ENCODE results near the gene SERGEF.
A peak's percentile ranks its signal among the peaks of the same experiment; 100 is the strongest.

The SERGEF gene

GRCh38 chr11:18012906-18013781 lies at the start of gene SERGEF:
TSS of gene SERGEF (minus strand) at chr11:18013047. CDS start at chr11:18013010, 37 bp downstream.
- DNase-seq (ENCODE audit: low spot score): peak; percentile 94

- no peak for DNase-seq (ENCODE audit: low spot score)
Observed at GRCh38 chr11:18061351-18061750, 48.5 kb upstream of the SERGEF start.

- DNase-seq (ENCODE audit: low spot score): peak; percentile 74
Observed at GRCh38 chr11:18056561-18057181, 43.8 kb upstream of the SERGEF start.

- no peak for DNase-seq (ENCODE audit: low spot score)
Observed at GRCh38 chr11:18054511-18055103, 41.8 kb upstream of the SERGEF start.

- no peak for DNase-seq (ENCODE audit: low spot score)
Observed at GRCh38 chr11:18050848-18051247, 38.0 kb upstream of the SERGEF start.

GRCh38 chr11:18046116-18046777 lies 33.4 kb upstream of the SERGEF start, which contains the start of gene TPH1:
TSS of gene TPH1 (minus strand) at chr11:18046269. CDS start at chr11:18040762, 5,507 bp downstream.
- DNase-seq (ENCODE audit: low spot score): peak; percentile 76

- DNase-seq (ENCODE audit: low spot score): no peak
Observed at GRCh38 chr11:18036456-18036855, 23.6 kb upstream of the SERGEF start.

- DNase-seq (ENCODE audit: low spot score): no peak
Observed at GRCh38 chr11:18027475-18027874, 14.6 kb upstream of the SERGEF start.

- DNase-seq (ENCODE audit: low spot score): no peak
Observed at GRCh38 chr11:18022419-18022818, 9.6 kb upstream of the SERGEF start.

GRCh38 chr11:18019650-18020049 lies 6.8 kb upstream of the SERGEF start:
- no peak for DNase-seq (ENCODE audit: low spot score)

GRCh38 chr11:18016789-18017188 lies 3.9 kb upstream of the SERGEF start:
- no peak for DNase-seq (ENCODE audit: low spot score)

- DNase-seq (ENCODE audit: low spot score): no peak
Observed at GRCh38 chr11:18014876-18015275, 2.0 kb upstream of the SERGEF start.

GRCh38 chr11:18013790-18014507 lies 1.1 kb upstream of the SERGEF start:
- peak; percentile 45 for DNase-seq (ENCODE audit: low spot score)

- DNase-seq (ENCODE audit: low spot score): peak; percentile 74
Observed at GRCh38 chr11:18012122-18012905, 533 bp downstream of the SERGEF start.

GRCh38 chr11:18011633-18012032 lies 1.2 kb downstream of the SERGEF start:
- DNase-seq (ENCODE audit: low spot score): peak; percentile 40

GRCh38 chr11:18010977-18011586 lies 1.8 kb downstream of the SERGEF start:
- peak; percentile 34 for DNase-seq (ENCODE audit: low spot score)

- DNase-seq (ENCODE audit: low spot score): no peak
Observed at GRCh38 chr11:18010121-18010670, 2.7 kb downstream of the SERGEF start.

- DNase-seq (ENCODE audit: low spot score): no peak
Observed at GRCh38 chr11:18005376-18006129, 7.3 kb downstream of the SERGEF start.

GRCh38 chr11:18001191-18001590 lies 11.7 kb downstream of the SERGEF start:
- no peak for DNase-seq (ENCODE audit: low spot score)
